HTERT RPE-1 (cell line): Measurements from ENCODE around the gene GPC5.
"Not testable (repeated sequence)": the region's sequence is repeated elsewhere in the genome, so short reads cannot be mapped to it uniquely, and the experiment has no call there.

Source experiments
- in situ Hi-C: fragments of 300-500 bp; cut with MboI; formaldehyde crosslinking; loops from 4 replicates; pipeline ENCODE4 v1.14.3; 2020; ENCODE audit warnings: low sequenced_read_pairs

Gene GPC5

DNA sequence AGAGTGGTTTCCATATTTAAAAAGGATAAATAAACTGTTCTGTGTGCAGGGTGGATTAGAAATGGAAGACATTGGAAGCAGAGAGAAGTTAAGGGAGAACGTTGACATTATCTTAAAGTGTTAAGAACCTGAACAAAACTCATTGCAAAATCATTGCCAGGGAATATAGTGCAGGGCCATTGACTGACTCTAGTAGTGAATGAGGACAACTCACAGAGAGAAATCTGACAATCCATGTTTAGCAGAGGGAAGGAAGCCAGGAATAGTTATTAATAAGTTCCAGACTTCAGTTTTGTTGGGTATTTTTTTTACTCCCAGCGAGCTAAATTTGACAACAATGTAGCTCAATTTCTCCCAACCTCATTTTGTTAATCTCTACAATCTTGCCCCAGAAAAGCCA is 1273.4 kb downstream of the GPC5 start:
- in situ Hi-C loops: no loop called here

DNA sequence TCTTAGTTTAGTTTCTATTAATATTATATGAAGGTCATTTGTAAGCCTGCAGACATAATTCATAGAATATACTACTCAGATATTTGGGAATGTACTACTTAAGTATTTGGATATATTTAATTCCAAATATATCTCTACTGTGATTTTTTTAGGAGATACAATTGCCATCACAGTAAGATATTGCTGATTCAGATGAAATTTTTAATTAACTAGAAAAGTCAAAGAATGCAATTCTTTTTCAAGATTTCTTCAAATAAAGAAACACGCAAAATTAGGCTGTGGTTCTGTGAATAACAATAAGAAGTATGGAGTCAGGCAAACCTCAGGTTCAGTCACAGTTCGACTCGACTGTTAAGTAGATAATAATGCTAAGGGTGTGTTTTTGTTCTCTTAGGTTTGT is 1277.8 kb downstream of the GPC5 start:
- in situ Hi-C loops: no loop called here

DNA sequence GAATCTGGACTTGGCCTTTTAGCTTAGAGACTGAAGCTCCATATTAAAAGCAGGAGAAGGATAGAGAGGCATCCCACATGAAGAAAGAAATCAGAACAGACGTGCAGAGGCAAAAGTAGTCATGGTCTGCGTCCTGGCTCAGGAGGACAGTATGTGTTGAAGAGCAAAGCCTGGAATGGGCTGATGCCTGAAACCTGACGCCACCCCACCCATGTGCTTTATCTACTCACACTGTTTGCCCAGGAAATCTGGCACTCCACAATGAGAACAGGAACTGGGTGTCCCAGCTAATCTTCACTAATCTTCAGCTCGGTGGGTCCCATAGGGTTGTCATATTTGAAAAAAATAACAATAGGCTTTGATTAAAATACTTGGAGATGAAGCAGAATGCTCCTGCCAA is 1279.2 kb downstream of the GPC5 start:
- in situ Hi-C loops: no loop called here

DNA sequence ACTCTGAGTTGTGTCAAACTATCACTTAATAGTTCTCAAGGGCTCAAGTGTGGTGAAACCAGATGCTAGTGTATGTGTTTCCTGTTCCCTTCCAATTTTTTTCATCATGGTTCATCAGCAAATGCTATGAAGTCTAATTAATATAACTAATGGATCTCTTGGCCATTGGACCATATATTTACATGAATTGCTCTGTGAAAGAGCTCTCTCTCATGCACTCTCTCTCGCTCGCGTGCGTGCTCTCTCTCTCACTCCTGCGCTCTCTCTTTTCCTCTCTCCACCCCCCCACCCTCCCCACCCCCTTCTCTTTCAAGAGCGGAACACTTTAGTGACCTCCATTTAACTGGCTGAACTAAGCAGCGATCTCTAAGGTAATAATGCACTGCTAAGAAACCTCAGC is 1281.2 kb downstream of the GPC5 start:
- in situ Hi-C loops: no loop called here

- in situ Hi-C loops: no loop called here
Measured at GRCh38 chr13:92681239-92681638, 1282.8 kb downstream of the GPC5 start.

GRCh38 chr13:92682832-92683517 is 1284.6 kb downstream of the GPC5 start:
- in situ Hi-C loops: no loop called here

DNA sequence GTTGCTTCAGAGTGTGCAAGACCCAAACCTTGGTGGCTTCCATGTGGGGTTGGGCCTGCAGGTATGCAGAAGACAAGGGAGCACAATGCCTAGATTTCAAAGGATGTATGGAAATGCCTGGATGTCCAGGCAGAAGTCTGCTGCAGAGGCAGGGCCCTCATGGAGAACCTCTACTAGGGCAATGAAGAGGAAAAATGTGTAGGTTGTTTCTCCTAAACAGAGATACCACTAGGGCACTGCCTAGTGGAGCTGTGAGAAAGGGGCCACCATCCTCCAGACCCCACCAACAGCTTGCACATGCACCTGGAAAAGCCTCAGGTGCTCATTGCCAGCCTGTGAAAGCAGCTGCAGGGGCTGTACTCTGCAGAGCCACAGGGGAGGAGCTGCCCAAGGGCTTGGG is 1295.6 kb downstream of the GPC5 start:
- in situ Hi-C loops: no loop called here

DNA sequence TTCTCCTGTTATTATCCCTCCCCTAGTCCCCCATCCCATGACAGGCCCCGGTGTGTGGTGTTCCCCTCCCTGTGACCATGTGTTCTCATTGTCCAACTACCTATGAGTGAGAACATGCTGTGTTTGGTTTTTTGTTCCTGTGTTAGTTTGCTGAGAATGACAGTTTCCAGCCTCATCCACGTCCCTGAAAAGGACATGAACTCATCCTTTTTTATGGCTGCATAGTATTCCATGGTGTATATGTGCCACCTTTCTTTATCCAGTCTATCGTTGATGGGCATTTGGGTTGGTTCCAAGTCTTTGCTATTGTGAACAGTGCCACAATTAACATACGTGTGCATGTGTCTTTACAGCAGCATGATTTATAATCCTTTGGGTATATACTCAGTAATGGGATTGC is 1297.4 kb downstream of the GPC5 start:
- in situ Hi-C loops: not testable (repeated sequence)

DNA sequence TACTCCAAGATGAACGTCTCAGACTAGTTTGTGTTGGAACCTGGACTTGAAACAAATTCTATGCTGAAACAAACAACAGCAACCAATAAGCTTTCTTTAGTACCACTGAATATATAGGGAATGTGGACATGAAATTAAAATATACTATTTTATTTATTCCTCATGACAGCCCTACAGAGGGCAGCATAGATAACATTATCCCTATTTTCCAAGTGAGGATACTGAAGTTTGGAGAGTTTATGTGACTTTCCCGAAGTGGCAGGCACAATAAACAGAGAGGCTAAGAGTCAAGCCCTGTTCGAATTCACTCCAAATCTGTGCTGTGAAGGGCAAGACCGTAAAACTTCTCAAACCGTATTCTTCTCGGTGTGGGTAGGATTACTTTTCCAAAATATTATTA is 1318.3 kb downstream of the GPC5 start:
- in situ Hi-C loops: no loop called here

DNA sequence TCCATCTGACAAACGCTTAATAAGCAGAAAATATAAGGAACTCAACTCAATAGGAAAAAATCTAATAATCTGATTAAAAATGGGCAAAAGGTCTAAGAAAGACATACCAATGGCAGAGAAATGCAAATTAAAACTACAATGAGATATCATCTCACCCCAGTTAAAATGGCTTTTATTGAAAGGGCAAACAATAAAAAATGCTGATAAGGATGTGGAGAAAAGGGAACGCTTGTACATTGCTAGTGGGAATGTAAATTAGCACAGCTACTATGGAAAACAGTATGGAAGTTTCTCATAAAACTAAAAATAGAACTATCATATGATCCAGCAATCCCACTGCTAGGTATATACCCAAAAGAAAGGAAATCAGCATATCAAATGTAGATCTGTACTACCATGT is 1319.4 kb downstream of the GPC5 start:
- in situ Hi-C loops: no loop called here

DNA sequence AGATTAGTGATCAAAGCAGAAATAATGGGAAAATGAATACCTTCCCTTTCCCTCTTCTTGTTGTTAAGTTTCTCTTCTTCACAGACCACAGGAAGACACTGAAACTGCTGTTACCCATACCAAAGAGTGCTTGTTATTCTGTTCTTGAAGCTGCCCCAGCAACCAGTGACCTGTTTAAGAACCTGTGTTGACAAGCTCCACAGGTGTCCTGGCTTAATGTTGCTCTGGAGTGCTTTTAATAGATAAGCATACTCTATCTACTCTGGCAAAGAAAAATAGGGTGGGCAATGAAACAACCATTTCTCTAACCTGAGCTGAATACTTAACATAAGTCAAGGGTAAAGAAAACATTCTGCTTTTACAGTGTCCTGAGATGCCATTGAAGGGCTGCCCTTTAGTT is 1321.4 kb downstream of the GPC5 start:
- in situ Hi-C loops: no loop called here

DNA sequence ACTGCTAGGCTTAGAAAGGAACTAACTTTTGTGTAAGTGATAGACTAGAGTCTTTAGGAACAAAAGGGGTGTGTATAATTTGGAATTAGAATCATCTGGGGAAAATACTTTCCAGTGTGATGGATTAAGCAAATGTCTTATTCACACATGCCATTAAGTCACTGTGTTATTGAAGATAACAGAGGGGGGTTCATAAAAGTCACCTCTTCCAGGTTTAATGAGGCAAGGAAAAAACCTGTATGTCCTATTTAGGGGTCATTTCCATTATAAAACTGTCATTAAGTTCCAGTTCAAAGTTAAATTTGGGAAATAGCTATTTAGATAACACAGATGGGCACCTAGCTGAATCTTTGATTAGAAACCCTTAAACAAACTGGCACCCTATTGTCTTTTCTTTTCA is 1323.2 kb downstream of the GPC5 start:
- in situ Hi-C loops: no loop called here

DNA sequence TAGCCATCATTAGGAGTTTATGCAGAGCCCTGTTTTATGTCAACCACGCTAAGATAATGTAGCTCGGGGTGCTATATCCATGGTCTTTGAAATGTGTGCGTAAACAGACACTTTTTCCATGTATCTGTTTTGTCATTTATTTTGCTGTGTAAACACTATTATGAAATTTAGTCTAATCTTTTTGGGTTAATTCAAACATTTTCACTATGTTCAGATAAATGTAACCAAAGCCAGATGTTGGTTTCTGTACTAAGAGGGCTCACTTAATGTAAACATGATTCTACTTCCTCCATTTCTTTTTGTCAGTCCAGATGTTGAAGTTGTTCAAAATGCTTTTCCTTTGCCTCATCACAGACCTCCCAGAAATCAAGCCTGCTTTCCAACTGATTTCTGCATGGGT is 1328.7 kb downstream of the GPC5 start:
- in situ Hi-C loops: no loop called here

DNA sequence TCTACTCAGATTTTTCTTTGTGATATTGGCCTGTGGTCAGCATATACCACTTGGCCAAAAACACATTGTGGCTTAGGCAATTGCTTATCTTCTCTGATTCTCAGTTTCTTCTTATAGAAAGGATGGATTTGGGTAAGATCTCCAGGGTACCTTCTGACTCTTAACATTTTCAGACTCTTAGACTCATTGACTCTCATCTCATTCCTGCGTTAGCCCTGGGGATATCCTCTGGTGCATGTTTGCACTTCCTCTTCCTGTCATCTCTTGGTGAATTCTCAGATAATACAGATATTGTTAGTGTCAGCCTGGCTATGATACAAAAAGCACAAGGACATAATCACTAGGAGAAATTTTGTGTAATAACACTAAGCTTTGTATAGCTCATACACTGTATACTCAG is 1335.6 kb downstream of the GPC5 start:
- in situ Hi-C loops: no loop called here

DNA sequence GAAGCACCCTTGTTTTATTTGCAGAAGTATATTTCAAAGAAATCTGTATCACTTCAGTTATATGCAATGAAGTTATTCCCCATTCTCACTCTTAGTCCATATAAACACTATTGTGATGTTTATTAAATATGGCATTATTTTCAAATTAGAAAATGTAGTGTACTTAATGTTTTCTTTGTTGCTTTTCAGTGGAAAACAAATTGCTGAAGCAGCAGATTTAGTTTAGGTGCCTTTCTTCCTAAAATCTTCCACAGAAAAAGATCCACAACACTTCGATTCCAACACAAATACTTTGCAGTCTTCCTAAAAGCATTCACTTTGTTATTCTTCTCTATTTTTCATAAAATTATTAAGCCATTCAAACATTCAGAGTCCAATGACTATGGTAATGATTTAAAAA is 1336.1 kb downstream of the GPC5 start:
- in situ Hi-C loops: no loop called here

GRCh38 chr13:92735909-92736308 is 1337.5 kb downstream of the GPC5 start:
- in situ Hi-C loops: no loop called here

DNA sequence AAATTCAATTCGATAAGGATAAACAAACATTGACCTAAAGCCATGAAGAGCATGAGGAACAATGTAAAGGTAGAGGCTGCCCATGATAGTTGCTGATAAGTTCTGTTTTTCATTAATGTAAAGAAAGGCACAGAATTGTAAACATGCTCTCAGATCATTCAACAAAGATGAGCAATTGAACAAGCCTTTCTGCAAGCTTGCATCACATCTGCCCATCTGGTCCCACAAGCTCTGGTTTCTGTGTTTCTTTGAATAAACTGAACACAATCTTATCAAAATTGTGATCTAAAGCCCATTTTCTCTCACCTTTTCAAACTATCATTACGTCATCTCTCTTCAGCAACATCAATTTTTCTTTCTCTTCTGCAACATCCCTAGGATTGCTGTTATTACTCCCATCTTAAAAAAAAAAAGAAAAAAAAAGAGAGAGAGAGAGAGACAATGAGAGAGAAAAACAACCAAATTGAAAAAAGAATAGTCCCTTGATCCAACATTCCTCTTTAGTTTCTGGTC is 1340.9 kb downstream of the GPC5 start:
- in situ Hi-C loops: no loop called here

DNA sequence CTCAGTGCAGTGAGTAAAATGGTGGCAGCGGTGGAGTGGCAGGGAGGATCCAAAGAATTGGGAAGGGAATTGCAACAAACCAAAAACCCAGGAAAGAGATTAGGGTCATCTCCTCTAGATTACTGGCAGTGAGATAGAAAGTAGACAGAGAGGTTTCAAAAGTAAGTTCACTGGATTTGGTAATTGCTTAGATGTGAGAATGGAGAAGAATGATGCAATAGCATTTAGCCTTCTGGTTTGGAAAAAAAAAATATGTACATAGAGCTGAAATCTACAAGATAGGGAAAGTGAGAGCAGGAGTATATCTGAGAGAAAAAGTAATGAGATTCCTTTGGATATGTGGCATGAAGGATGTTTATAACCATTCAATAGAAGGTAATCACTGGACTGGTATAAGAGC is 1345.6 kb downstream of the GPC5 start:
- in situ Hi-C loops: no loop called here

GRCh38 chr13:92745258-92745657 is 1346.8 kb downstream of the GPC5 start:
- in situ Hi-C loops: no loop called here

DNA sequence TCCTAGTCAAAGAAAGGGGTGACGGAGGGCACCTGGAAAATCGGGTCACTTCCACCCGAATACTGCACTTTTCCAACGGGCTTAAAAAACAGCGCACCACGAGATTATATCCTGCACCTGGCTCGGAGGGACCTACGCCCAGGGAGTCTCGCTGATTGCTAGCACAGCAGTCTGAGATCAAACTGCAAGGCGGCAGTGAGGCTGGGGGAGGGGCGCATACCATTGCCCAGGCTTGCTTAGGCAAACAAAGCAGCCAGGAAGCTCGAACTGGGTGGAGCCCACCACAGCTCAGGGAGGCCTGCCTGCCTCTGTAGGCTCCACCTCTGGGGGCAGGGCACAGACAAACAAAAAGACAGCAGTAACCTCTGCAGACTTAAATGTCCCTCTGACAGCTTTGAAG is 1354.3 kb downstream of the GPC5 start:
- in situ Hi-C loops: not testable (repeated sequence)

GRCh38 chr13:92761710-92762109 is 1363.3 kb downstream of the GPC5 start:
- in situ Hi-C loops: no loop called here

- in situ Hi-C loops: no loop called here
Measured at GRCh38 chr13:92767468-92767867, 1369.0 kb downstream of the GPC5 start.

DNA sequence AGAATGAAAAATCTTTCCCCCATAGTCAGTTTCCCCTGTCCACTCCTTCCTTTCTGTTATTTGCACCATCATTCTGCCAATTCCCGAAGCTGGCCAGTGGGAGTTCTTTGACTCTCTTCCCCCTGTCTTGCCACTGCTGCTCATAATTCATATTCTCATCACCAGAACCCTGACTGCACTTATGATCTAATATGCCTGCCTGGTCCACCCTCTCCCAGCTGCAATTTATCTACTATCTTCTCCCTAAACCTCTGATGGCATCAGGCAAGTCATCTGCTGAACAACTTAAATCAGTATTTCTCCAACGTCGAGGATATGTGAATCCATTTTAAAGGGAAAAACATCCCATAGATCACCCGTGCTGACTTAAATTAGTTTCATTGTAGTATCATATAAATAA is 1370.2 kb downstream of the GPC5 start:
- in situ Hi-C loops: no loop called here
